ENCODE results near the gene PRPF40A.

Gene PRPF40A

GRCh38 chr2:152658221-152658620 lies 59.0 kb downstream of the PRPF40A start:
- no CpG with 5 or more reads among the region's 1 CpG for WGBS, 2 donors (ENCODE audit: extremely low coverage in 2 of 2, insufficient read length in 2 of 2, insufficient replicate concordance in 1 of 2)
- H3K9ac ChIP-seq (ENCODE audit: low read depth, low read length, poor library complexity): no peak overlapping the region
- H3K14ac ChIP-seq (ENCODE audit: low read length): no peak overlapping the region
- H3K4me3 ChIP-seq (ENCODE audit: low read length in 2 of 2): no peak overlapping the region
- no peaks in the 10 kb centered on the region for H3K79me1 ChIP-seq (ENCODE audit: low read depth, low read length)
- no peak overlapping the region for H3K23ac ChIP-seq (ENCODE audit: low read depth, low read length, poor library complexity)
- no peak overlapping the region for H3K4ac ChIP-seq (ENCODE audit: low read length)
- no peaks in the 10 kb centered on the region for H3K27me3 ChIP-seq (ENCODE audit: control insufficient read depth in 3 of 3, insufficient read depth in 3 of 3, low read depth in 1 of 3, low read length in 3 of 3)
- H3K4me1 ChIP-seq (ENCODE audit: control insufficient read depth in 2 of 2, insufficient read depth in 1 of 2, low read depth in 1 of 2, low read length in 2 of 2): no peaks in the 10 kb centered on the region
- no peak overlapping the region for H2BK5ac ChIP-seq (ENCODE audit: low read length)
- no peak overlapping the region for H4K8ac ChIP-seq (ENCODE audit: low read depth, low read length)
- H2AFZ ChIP-seq (ENCODE audit: low read length): no peak overlapping the region
- H2BK12ac ChIP-seq (ENCODE audit: low read length): no peak overlapping the region
- no peak overlapping the region for H2BK15ac ChIP-seq (ENCODE audit: low read length)
- no peaks in the 10 kb centered on the region for H3K9me3 ChIP-seq (replicated peaks in 1 of 2; ENCODE audit: control insufficient read depth in 2 of 2, insufficient read depth in 1 of 2, low read depth in 1 of 2, low read length in 2 of 2)
- no peak overlapping the region for H4K91ac ChIP-seq (ENCODE audit: low read depth, low read length, poor library complexity)
- H2AK5ac ChIP-seq (ENCODE audit: low read depth, low read length): no peak overlapping the region
- no peak overlapping the region for H2BK120ac ChIP-seq (ENCODE audit: low read depth, low read length)
- H3K4me2 ChIP-seq (ENCODE audit: insufficient read depth, low read length, poor library complexity, severe bottlenecking): no peak overlapping the region
- no peak for DNase-seq (ENCODE audit: low spot score)
- no peak overlapping the region for H3K27ac ChIP-seq (replicated peaks; ENCODE audit: low read length)
- H3K18ac ChIP-seq (ENCODE audit: low read length): no peak overlapping the region
- peaks cover 14 to 95% of the 10 kb centered on the region in 2 donors for H3K36me3 ChIP-seq (replicated peaks in 1 of 2; ENCODE audit: control insufficient read depth in 2 of 2, insufficient read depth in 2 of 2, low read length in 2 of 2)

DNA sequence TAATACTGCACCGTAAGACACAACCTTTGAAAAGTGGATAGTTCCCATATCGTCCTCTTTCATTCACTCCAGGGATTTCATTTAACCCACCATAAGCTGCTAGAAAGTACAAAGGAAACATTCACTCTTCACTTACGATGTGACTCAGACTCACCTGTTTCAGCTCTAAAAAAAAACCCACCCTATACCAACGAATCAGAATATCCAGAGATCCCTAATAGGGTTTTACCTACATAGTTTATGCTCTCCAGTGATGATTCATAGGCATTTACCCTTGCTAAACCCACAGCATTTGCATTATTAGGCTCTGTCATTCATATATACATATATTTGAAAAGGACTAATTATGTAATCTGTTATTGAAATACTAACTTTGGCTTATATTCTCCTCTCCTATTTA lies 60.2 kb downstream of the PRPF40A start:
- no peak overlapping the region for H2AK5ac ChIP-seq (ENCODE audit: low read depth, low read length)
- H3K9me3 ChIP-seq (replicated peaks in 1 of 2; ENCODE audit: control insufficient read depth in 2 of 2, insufficient read depth in 1 of 2, low read depth in 1 of 2, low read length in 2 of 2): no peaks in the 10 kb centered on the region
- H3K23ac ChIP-seq (ENCODE audit: low read depth, low read length, poor library complexity): no peak overlapping the region
- H3K79me1 ChIP-seq (ENCODE audit: low read depth, low read length): no peaks in the 10 kb centered on the region
- no peak overlapping the region for H2BK12ac ChIP-seq (ENCODE audit: low read length)
- H4K91ac ChIP-seq (ENCODE audit: low read depth, low read length, poor library complexity): no peak overlapping the region
- no peak overlapping the region for H4K8ac ChIP-seq (ENCODE audit: low read depth, low read length)
- no CpG with 5 or more reads among the region's 4 CpGs for WGBS, 2 donors (ENCODE audit: extremely low coverage in 2 of 2, insufficient read length in 2 of 2, insufficient replicate concordance in 1 of 2)
- DNase-seq (ENCODE audit: low spot score): no peak
- no peak overlapping the region for H2BK120ac ChIP-seq (ENCODE audit: low read depth, low read length)
- H3K36me3 ChIP-seq (replicated peaks in 1 of 2; ENCODE audit: control insufficient read depth in 2 of 2, insufficient read depth in 2 of 2, low read length in 2 of 2): peaks cover 14 to 95% of the 10 kb centered on the region in 2 donors
- no peak overlapping the region for H3K4ac ChIP-seq (ENCODE audit: low read length)
- no peak overlapping the region for H3K14ac ChIP-seq (ENCODE audit: low read length)
- no peak overlapping the region for H3K9ac ChIP-seq (ENCODE audit: low read depth, low read length, poor library complexity)
- H3K18ac ChIP-seq (ENCODE audit: low read length): no peak overlapping the region
- H3K4me1 ChIP-seq (ENCODE audit: control insufficient read depth in 2 of 2, insufficient read depth in 1 of 2, low read depth in 1 of 2, low read length in 2 of 2): no peaks in the 10 kb centered on the region
- H2AFZ ChIP-seq (ENCODE audit: low read length): no peak overlapping the region
- H3K27ac ChIP-seq (replicated peaks; ENCODE audit: low read length): no peak overlapping the region
- no peak overlapping the region for H3K4me2 ChIP-seq (ENCODE audit: insufficient read depth, low read length, poor library complexity, severe bottlenecking)
- H2BK5ac ChIP-seq (ENCODE audit: low read length): no peak overlapping the region
- no peak overlapping the region for H3K4me3 ChIP-seq (ENCODE audit: low read length in 2 of 2)
- no peak overlapping the region for H2BK15ac ChIP-seq (ENCODE audit: low read length)
- no peaks in the 10 kb centered on the region for H3K27me3 ChIP-seq (ENCODE audit: control insufficient read depth in 3 of 3, insufficient read depth in 3 of 3, low read depth in 1 of 3, low read length in 3 of 3)

- Histone ChIP-seq H3K36me3 (replicated peaks in 1 of 2; ENCODE audit: control insufficient read depth in 2 of 2, insufficient read depth in 2 of 2, low read length in 2 of 2) (peaks cover 12 to 95% of the 10 kb centered on the region in 2 donors), H3K27me3 (ENCODE audit: control insufficient read depth in 3 of 3, insufficient read depth in 3 of 3, low read depth in 1 of 3, low read length in 3 of 3) (no peaks in the 10 kb centered on the region), H3K4me2 (ENCODE audit: insufficient read depth, low read length, poor library complexity, severe bottlenecking) (no peak overlapping the region), H3K9ac (ENCODE audit: low read depth, low read length, poor library complexity) (no peak overlapping the region), H2AFZ (ENCODE audit: low read length) (no peak overlapping the region), H2BK5ac (ENCODE audit: low read length) (no peak overlapping the region), H3K79me1 (ENCODE audit: low read depth, low read length) (no peaks in the 10 kb centered on the region), H2BK12ac (ENCODE audit: low read length) (no peak overlapping the region), H3K4me3 (ENCODE audit: low read length in 2 of 2) (no peak overlapping the region), H3K18ac (ENCODE audit: low read length) (no peak overlapping the region), H4K91ac (ENCODE audit: low read depth, low read length, poor library complexity) (no peak overlapping the region), H3K27ac (replicated peaks; ENCODE audit: low read length) (no peak overlapping the region), H2BK120ac (ENCODE audit: low read depth, low read length) (no peak overlapping the region), H3K23ac (ENCODE audit: low read depth, low read length, poor library complexity) (no peak overlapping the region), H2AK5ac (ENCODE audit: low read depth, low read length) (no peak overlapping the region), H3K4ac (ENCODE audit: low read length) (no peak overlapping the region), H3K4me1 (ENCODE audit: control insufficient read depth in 2 of 2, insufficient read depth in 1 of 2, low read depth in 1 of 2, low read length in 2 of 2) (no peaks in the 10 kb centered on the region), H2BK15ac (ENCODE audit: low read length) (no peak overlapping the region), H4K8ac (ENCODE audit: low read depth, low read length) (no peak overlapping the region), H3K9me3 (replicated peaks in 1 of 2; ENCODE audit: control insufficient read depth in 2 of 2, insufficient read depth in 1 of 2, low read depth in 1 of 2, low read length in 2 of 2) (no peaks in the 10 kb centered on the region), H3K14ac (ENCODE audit: low read length) (no peak overlapping the region)
- DNase-seq (ENCODE audit: low spot score): no peak
- no CpG with 5 or more reads among the region's 1 CpG for WGBS, 2 donors (ENCODE audit: extremely low coverage in 2 of 2, insufficient read length in 2 of 2, insufficient replicate concordance in 1 of 2)
Observed at GRCh38 chr2:152655880-152656279, 61.4 kb downstream of the PRPF40A start.

DNA sequence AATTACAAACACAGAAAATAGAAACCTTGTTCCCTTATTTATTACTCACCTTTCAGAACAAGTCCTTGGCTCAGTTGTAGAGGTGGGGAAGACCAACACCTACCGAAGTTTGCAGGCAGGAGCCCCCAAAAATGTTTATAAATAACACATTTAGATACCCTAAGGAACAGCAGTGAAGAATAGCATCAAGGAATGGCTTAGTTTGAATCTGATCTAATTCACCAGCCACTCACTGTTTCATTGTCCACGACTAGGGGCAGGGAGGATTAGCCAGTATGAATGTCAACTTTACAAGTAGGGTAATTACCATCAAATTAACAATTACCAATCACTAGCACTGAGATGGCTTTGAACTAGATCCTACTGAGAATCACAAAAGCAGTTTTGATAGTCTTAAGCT lies 65.4 kb downstream of the PRPF40A start:
- DNase-seq (ENCODE audit: low spot score): no peak
- no peak overlapping the region for H3K14ac ChIP-seq (ENCODE audit: low read length)
- WGBS, 2 donors (ENCODE audit: extremely low coverage in 2 of 2, insufficient read length in 2 of 2, insufficient replicate concordance in 1 of 2): no CpG with 5 or more reads among the region's 2 CpGs
- no peak overlapping the region for H3K27ac ChIP-seq (replicated peaks; ENCODE audit: low read length)
- no peak overlapping the region for H3K4me2 ChIP-seq (ENCODE audit: insufficient read depth, low read length, poor library complexity, severe bottlenecking)
- no peak overlapping the region for H4K91ac ChIP-seq (ENCODE audit: low read depth, low read length, poor library complexity)
- no peak overlapping the region for H3K9ac ChIP-seq (ENCODE audit: low read depth, low read length, poor library complexity)
- no peak overlapping the region for H2BK120ac ChIP-seq (ENCODE audit: low read depth, low read length)
- no peak overlapping the region for H2BK12ac ChIP-seq (ENCODE audit: low read length)
- H2BK15ac ChIP-seq (ENCODE audit: low read length): no peak overlapping the region
- no peak overlapping the region for H2BK5ac ChIP-seq (ENCODE audit: low read length)
- H3K79me1 ChIP-seq (ENCODE audit: low read depth, low read length): no peaks in the 10 kb centered on the region
- H3K4me1 ChIP-seq (ENCODE audit: control insufficient read depth in 2 of 2, insufficient read depth in 1 of 2, low read depth in 1 of 2, low read length in 2 of 2): peaks cover 5 to 17% of the 10 kb centered on the region in 2 donors
- H3K23ac ChIP-seq (ENCODE audit: low read depth, low read length, poor library complexity): no peak overlapping the region
- no peak overlapping the region for H4K8ac ChIP-seq (ENCODE audit: low read depth, low read length)
- no peaks in the 10 kb centered on the region for H3K27me3 ChIP-seq (ENCODE audit: control insufficient read depth in 3 of 3, insufficient read depth in 3 of 3, low read depth in 1 of 3, low read length in 3 of 3)
- no peak overlapping the region for H3K4ac ChIP-seq (ENCODE audit: low read length)
- H3K36me3 ChIP-seq (replicated peaks in 1 of 2; ENCODE audit: control insufficient read depth in 2 of 2, insufficient read depth in 2 of 2, low read length in 2 of 2): peaks cover 2 to 98% of the 10 kb centered on the region in 2 donors
- H3K4me3 ChIP-seq (ENCODE audit: low read length in 2 of 2): no peak overlapping the region
- no peaks in the 10 kb centered on the region for H3K9me3 ChIP-seq (replicated peaks in 1 of 2; ENCODE audit: control insufficient read depth in 2 of 2, insufficient read depth in 1 of 2, low read depth in 1 of 2, low read length in 2 of 2)
- H3K18ac ChIP-seq (ENCODE audit: low read length): no peak overlapping the region
- H2AK5ac ChIP-seq (ENCODE audit: low read depth, low read length): no peak overlapping the region
- no peak overlapping the region for H2AFZ ChIP-seq (ENCODE audit: low read length)
